Osteoblast (primary cell): ENCODE data around the gene SRPRB. TPM values are rescaled to one million over a fixed set of nuclear protein-coding genes. Genes with fewer than 3 reads are reported as not detected.

ENCODE experiments used
- DNase-seq: peaks from one replicate; pipeline ENCODE4 v3.0.0; 2011; ENCODE audit warnings: low spot score, mixed read lengths; ENCODE audit not compliant: insufficient read length; ENCODE audit errors: missing footprints
- H2AFZ ChIP-seq: 2 replicates; pipeline ENCODE4 v1.6.0; 2011; ENCODE audit warnings: mild to moderate bottlenecking, low read length
- H3K27ac ChIP-seq: 2 replicates; pipeline ENCODE4 v1.5.1; 2011; ENCODE audit warnings: mild to moderate bottlenecking, low read depth, low read length, moderate library complexity
- H3K27me3 ChIP-seq: 2 replicates; pipeline ENCODE4 v1.6.0; 2012; ENCODE audit warnings: mild to moderate bottlenecking, control low read depth, inconsistent platforms, low read length, moderate library complexity; ENCODE audit not compliant: insufficient read depth
- H3K36me3 ChIP-seq: 2 replicates; pipeline ENCODE4 v1.5.1; 2011; ENCODE audit warnings: mild to moderate bottlenecking, low read length, control low read depth, moderate library complexity; ENCODE audit not compliant: insufficient read depth
- H3K4me1 ChIP-seq: 2 replicates; pipeline ENCODE4 v1.5.1; 2011; ENCODE audit warnings: mild to moderate bottlenecking, low read length, control low read depth, moderate library complexity; ENCODE audit not compliant: insufficient read depth
- H3K4me2 ChIP-seq: 2 replicates; pipeline ENCODE4 v1.6.0; 2011; ENCODE audit warnings: mild to moderate bottlenecking, low read length; ENCODE audit not compliant: insufficient read depth
- H3K4me3 ChIP-seq: fragments of 200-600 bp; sonication (generic); 3 replicates; pipeline ENCODE4 v1.5.1; 2012; ENCODE audit warnings: mild to moderate bottlenecking, low read length, inconsistent platforms; ENCODE audit not compliant: insufficient read depth
- H3K79me2 ChIP-seq: 2 replicates; pipeline ENCODE4 v1.6.0; 2012; ENCODE audit warnings: mild to moderate bottlenecking, low read length, control low read depth, inconsistent platforms; ENCODE audit not compliant: insufficient read depth
- H3K9me3 ChIP-seq: 2 replicates; pipeline ENCODE4 v1.5.1; 2011; ENCODE audit warnings: low read depth, low read length, control low read depth
- H4K20me1 ChIP-seq: 2 replicates; pipeline ENCODE4 v1.6.0; 2012; ENCODE audit warnings: mild to moderate bottlenecking, low read length, control low read depth; ENCODE audit not compliant: insufficient read depth
- total RNA-seq: library from RNA; depleted of rRNA; stranded (reverse); fragments of >200 nt; gene quantifications from 2 replicates; pipeline ENCODE4 v1.2.3, GENCODE V29; 2012
- TF ChIP-seq, protein P1 (sequence below): IDR thresholded peaks from 2 replicates; pipeline ENCODE4 v1.5.1; 2011; ENCODE audit warnings: mild to moderate bottlenecking, low read depth, low read length, moderate library complexity; ENCODE audit errors: extremely low read depth

Gene SRPRB
- total RNA-seq, 1 donor = 80.3 TPM

DNA sequence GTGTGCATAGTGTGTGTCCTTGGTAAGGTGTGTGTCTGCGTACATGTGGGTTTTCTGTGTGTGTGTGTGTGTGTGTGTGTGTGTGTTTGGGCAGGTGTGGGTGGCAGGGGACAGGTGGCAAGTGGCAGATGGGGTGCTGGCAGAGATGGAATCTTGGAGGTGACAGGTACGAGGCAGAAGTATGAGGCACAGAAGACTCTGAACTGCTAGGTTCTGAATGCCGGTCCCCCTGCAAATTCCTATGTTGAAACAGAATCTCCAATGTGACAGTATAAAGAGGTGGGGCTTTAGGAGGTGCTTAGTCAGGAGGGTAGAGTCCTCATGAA, 29.8 kb downstream of the SRPRB start:
- TF ChIP-seq, protein P1, sequence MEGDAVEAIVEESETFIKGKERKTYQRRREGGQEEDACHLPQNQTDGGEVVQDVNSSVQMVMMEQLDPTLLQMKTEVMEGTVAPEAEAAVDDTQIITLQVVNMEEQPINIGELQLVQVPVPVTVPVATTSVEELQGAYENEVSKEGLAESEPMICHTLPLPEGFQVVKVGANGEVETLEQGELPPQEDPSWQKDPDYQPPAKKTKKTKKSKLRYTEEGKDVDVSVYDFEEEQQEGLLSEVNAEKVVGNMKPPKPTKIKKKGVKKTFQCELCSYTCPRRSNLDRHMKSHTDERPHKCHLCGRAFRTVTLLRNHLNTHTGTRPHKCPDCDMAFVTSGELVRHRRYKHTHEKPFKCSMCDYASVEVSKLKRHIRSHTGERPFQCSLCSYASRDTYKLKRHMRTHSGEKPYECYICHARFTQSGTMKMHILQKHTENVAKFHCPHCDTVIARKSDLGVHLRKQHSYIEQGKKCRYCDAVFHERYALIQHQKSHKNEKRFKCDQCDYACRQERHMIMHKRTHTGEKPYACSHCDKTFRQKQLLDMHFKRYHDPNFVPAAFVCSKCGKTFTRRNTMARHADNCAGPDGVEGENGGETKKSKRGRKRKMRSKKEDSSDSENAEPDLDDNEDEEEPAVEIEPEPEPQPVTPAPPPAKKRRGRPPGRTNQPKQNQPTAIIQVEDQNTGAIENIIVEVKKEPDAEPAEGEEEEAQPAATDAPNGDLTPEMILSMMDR = no peak
- no peak overlapping the region for H2AFZ ChIP-seq
- H3K79me2 ChIP-seq = no peaks in the 10 kb centered on the region
- no peaks in the 10 kb centered on the region for H3K27me3 ChIP-seq
- peak; percentile 71 for DNase-seq
- no peaks in the 10 kb centered on the region for H3K4me1 ChIP-seq
- no peak overlapping the region for H3K4me2 ChIP-seq
- H3K36me3 ChIP-seq = no peaks in the 10 kb centered on the region
- no peak overlapping the region for H3K4me3 ChIP-seq
- no peaks in the 10 kb centered on the region for H3K9me3 ChIP-seq
- no peak overlapping the region for H3K27ac ChIP-seq
- no peaks in the 10 kb centered on the region for H4K20me1 ChIP-seq

DNA sequence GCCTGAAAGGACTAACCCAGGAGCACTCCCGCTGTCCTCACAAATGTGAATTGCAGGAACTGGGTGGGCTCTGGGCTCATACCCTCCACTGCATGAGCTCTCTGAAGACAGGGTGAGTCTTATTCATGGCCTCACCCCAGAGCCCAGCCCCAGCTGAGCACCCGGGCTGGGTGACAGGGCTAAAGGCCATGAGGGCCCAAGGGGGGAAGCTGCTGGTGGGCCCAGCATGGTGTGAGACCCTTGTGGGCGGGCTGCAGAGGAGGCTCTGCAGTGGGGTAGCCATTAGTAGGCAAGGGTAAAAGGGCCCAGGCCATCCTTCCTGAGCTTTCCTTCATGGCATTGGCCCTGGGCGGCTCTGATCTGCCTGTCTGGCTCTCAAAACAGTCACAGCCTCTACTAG, 30.3 kb downstream of the SRPRB start:
- H3K4me1 ChIP-seq = no peaks in the 10 kb centered on the region
- H3K4me2 ChIP-seq = no peak overlapping the region
- no peaks in the 10 kb centered on the region for H3K79me2 ChIP-seq
- TF ChIP-seq, protein P1 = no peak
- H2AFZ ChIP-seq = no peak overlapping the region
- no peaks in the 10 kb centered on the region for H3K36me3 ChIP-seq
- H4K20me1 ChIP-seq = no peaks in the 10 kb centered on the region
- H3K27ac ChIP-seq = no peak overlapping the region
- H3K27me3 ChIP-seq = no peaks in the 10 kb centered on the region
- DNase-seq = peak; percentile 35
- no peaks in the 10 kb centered on the region for H3K9me3 ChIP-seq
- H3K4me3 ChIP-seq = no peak overlapping the region

DNA sequence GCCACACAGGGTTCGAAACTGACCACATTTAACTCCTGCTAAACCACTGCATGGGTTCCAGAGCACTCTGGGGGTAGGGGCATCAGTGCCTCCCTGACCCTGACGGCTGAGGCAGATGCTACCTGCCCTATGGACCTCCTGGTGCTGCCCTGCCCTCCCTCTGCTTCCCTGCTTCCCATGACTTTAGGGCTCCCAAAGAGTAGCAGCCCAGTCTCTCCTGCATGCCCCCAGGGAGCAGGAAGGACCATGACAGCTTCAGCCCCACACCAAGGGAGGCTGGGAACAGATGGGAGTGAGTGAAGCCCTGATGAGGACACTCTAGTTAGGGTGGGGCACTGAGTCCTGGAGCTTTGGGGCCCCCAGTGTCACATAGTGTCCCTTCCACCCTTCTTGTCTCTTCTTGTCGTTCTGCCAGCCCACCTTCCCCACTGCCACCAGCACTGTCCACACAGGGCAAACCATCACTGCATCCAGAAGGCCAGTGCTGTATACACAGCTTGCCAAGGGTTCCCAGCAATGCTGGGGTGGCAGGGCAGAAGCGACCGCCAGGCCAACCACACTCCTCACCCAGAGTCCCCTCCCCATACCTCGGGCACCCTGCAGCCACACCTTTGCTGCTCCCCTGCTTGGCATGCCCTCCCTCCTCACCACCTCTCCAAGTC, 31.0 kb downstream of the SRPRB start:
- Histone ChIP-seq H4K20me1 (no peaks in the 10 kb centered on the region), H3K27me3 (no peaks in the 10 kb centered on the region), H3K79me2 (no peaks in the 10 kb centered on the region), H3K9me3 (no peaks in the 10 kb centered on the region), H3K36me3 (no peaks in the 10 kb centered on the region), H3K4me1 (no peaks in the 10 kb centered on the region), H3K27ac (no peak overlapping the region), H3K4me2 (no peak overlapping the region), H2AFZ (no peak overlapping the region), H3K4me3 (no peak overlapping the region)
- peak; percentile 13 for DNase-seq
- TF ChIP-seq, protein P1 = no peak

DNA sequence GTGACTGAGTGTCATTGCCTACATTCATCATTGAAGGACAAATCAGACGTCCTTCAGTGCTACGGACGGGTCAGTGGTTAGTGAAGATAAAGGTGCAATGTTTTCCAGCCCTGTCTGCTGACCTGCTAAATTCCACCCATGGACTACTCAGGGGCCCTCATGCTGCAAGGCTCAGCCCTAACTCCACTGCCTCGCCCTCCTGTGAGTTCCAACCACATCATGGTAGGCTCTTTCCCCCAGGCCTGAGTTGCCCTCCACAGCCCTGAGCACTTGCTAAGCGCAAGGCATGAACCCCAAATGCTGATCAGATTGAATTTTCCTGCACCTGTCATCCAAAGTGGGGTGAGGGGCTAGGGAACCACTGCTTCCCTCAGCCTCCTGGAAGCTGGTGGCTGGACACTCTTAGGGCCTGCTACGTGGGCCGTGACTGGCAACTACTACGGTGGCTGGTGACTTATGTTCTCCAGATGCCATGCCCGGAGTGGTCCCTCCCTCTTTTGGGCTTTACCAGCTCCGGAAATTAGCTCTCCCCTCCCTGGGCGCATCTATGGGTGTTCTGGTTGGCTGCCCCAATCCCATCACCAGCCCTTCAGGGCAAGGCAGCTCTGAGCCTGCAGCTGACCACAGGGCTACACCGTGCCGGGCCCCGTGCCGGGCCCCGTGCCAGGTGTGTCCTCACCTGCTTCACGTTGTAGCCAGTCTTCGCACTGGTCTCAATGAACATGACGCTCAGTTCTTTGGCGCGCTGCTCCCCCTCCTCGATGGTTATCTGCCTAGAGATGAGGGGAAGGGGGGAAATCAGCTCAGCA, 32.1 kb downstream of the SRPRB start:
- H3K9me3 ChIP-seq = no peaks in the 10 kb centered on the region
- H3K27ac ChIP-seq = no peak overlapping the region
- DNase-seq = peak; percentile 34
- no peaks in the 10 kb centered on the region for H3K27me3 ChIP-seq
- H3K4me2 ChIP-seq = no peak overlapping the region
- no peak overlapping the region for H2AFZ ChIP-seq
- no peaks in the 10 kb centered on the region for H3K36me3 ChIP-seq
- no peaks in the 10 kb centered on the region for H3K79me2 ChIP-seq
- H4K20me1 ChIP-seq = no peaks in the 10 kb centered on the region
- TF ChIP-seq, protein P1 = no peak
- H3K4me3 ChIP-seq = no peak overlapping the region
- H3K4me1 ChIP-seq = no peaks in the 10 kb centered on the region
